ENCODE measurements around the gene EPHA6.

Gene EPHA6

GRCh38 chr3:97138914-97139541 lies 324.6 kb downstream of the EPHA6 start:
- no peak overlapping the region for H3K4me3 ChIP-seq (ENCODE audit: low read depth, low read length)
- peak; percentile 41; the same call in 1 of the 2 replicates for TF ChIP-seq CTCF (IDR thresholded peaks at IDR 0.05; ENCODE audit: borderline replicate concordance, insufficient read depth, low read depth, low read length)

DNA sequence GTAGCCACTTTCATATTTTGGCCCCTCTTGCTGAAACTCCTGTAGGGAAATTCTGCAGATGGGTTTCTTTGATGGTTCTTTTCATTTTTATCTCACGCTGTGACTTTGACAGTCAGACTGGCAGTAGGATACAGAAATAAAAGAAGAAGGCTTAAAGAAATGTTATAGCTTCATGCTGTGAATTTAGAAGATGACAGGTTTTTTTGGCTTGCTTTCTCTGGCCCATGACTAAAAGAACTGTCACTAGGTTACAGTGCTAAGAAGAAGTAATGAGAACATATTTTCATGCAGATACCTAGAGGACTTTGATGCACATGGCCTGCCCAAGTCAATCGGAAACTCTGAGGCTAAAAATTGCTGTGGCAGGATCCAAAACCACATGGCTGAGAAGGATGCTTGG lies 334.5 kb downstream of the EPHA6 start:
- no peak overlapping the region for H3K4me3 ChIP-seq (ENCODE audit: low read depth, low read length)
- TF ChIP-seq CTCF (IDR thresholded peaks at IDR 0.05; ENCODE audit: borderline replicate concordance, insufficient read depth, low read depth, low read length), result no peak

DNA sequence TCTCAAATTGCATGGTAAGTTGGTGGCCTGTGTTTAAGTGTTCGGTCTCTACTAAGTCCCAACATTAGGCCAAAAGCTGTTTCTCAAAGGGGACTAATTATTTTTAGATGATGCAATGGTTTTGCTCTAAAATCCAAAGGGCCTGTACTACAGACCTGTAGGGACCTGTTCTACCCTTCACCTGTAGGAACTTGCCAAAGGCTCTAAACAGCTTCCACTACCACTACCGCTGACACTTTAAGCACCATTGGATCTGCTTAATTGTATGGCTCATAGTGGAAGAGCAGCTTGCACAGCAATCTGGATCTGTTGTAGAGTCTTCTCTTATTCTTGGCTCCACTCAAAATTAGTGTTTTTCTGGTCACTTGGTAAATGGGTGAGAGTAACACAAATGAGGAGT lies 346.8 kb downstream of the EPHA6 start:
- H3K4me3 ChIP-seq (ENCODE audit: low read depth, low read length), result no peak overlapping the region
- no peak for TF ChIP-seq CTCF (IDR thresholded peaks at IDR 0.05; ENCODE audit: borderline replicate concordance, insufficient read depth, low read depth, low read length)

- H3K4me3 ChIP-seq (ENCODE audit: low read depth, low read length), result no peak overlapping the region
- TF ChIP-seq CTCF (IDR thresholded peaks at IDR 0.05; ENCODE audit: borderline replicate concordance, insufficient read depth, low read depth, low read length), result no peak
Observed at GRCh38 chr3:97177242-97177641, 362.8 kb downstream of the EPHA6 start.

DNA sequence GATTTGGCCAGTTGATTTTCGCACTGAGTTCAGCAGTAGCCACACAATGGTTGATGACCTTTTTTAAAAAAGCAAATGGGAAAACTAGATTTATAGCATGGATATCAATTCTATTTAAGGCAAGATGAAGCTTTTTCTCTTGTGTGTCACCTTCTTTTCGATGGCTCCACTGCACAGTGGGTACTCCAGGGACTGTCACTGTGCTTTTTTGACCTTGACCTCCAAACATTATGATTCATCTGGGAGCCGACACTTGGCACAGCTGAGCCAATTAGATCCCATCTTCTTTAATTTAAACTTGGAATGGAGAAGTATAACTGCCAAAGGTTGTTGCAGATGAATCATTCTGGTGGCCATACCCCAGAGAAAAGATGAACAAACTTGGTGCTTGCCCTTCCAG lies 367.3 kb downstream of the EPHA6 start:
- H3K4me3 ChIP-seq (ENCODE audit: low read depth, low read length), result no peak overlapping the region
- TF ChIP-seq CTCF (IDR thresholded peaks at IDR 0.05; ENCODE audit: borderline replicate concordance, insufficient read depth, low read depth, low read length), result no peak

- H3K4me3 ChIP-seq (ENCODE audit: low read depth, low read length), result no peak overlapping the region
- TF ChIP-seq CTCF (IDR thresholded peaks at IDR 0.05; ENCODE audit: borderline replicate concordance, insufficient read depth, low read depth, low read length), result no peak
Observed at GRCh38 chr3:97187771-97188170, 373.4 kb downstream of the EPHA6 start.

- H3K4me3 ChIP-seq (ENCODE audit: low read depth, low read length), result no peak overlapping the region
- no peak for TF ChIP-seq CTCF (IDR thresholded peaks at IDR 0.05; ENCODE audit: borderline replicate concordance, insufficient read depth, low read depth, low read length)
Observed at GRCh38 chr3:97189835-97190234, 375.4 kb downstream of the EPHA6 start.

Measured in GM12875 (cell line).